AG20443 (cell line): Measurements from ENCODE around the gene FAM124A.
"Not testable (repeated sequence)": the region's sequence is repeated elsewhere in the genome, so short reads cannot be mapped to it uniquely, and the experiment has no call there.

ENCODE experiments used
- DNase-seq: peaks from one replicate; pipeline ENCODE4 v3.0.0; 2012; ENCODE audit warnings: low spot score, mixed read lengths

Gene FAM124A

DNA sequence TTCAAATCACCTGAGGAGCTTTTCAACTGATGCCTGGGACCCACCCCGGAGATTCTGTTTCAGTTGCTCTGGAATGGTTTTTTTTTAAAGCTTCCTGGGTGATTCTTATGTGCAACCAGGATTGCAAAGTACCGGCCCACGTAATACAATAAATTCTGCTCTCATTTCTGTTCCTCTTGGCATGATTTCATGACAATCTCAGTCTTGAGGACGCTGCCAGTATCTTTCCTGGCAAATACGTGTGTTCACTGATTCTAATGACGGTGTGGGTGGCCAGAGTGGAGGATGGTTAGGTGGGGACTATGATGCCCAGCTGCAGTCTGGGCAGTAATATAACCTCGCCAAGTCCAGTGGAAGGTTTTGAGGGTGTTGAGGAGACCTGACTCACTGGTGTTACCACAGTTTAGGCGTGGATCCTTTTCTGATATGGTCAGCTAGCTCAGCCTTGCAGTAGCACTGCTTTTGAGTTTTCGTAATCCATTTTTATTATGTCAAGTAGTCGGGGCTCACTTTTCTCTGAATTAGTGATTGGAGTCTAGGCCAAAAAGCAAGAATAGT lies 49.4 kb downstream of the FAM124A start:
- no peak for DNase-seq

DNA sequence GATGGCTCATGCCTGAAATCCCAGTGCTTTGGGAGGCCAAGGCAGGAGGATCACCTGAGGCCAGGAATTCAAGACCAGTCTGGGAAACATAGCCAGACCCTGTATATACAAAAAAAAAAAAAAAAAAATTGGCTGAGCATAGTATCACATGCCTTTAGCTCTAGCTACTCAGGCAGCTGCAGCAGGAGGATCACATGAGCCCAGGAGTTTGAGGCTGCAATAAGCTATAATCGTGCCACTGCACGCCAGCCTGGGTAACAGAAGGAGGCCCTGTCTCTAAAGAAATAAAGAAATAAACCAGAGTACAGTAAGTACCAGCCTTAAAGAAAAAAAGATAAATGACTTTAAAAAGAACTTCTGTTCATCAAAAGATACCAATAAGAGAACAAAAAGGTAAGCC lies 52.9 kb downstream of the FAM124A start:
- no peak for DNase-seq

DNA sequence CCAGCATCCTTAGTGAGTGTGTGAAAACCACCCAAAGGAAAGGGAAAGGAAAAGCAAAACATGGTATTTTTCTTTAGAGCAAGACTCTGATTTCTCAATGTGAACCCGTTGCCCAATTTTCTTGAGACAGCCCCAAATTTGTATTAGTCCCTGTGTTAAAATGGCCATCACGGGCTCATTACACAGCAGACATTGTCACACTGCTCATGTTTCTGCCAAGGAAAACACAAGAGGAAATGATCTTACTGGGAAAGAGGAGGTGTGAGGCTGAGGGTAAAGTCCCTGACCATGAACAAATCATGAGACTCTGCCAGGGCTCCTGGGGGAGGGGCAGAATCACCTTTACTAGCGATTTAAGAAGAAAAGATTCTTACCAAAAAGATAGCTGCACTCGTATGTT lies 54.4 kb downstream of the FAM124A start:
- DNase-seq = no peak

DNA sequence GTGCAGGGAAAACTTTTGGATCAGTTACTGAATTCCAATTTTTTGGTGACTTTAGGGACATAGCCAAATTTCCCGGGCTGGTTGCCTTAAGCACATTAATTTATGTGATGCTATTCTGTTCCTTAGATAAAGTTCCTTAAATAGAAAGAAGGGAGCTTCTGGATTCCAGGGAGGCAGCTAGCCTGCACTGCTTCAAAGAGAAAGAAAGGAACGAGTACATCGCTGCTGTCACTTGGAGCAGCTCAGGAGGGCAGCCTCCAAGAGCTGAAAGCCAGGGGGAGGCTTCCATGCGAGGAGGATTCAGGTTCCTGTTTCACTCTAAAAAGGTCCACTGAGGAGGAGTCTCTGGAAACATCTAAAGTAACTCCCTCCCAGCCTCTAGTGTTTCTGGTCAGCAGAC lies 55.7 kb downstream of the FAM124A start:
- no peak for DNase-seq

DNA sequence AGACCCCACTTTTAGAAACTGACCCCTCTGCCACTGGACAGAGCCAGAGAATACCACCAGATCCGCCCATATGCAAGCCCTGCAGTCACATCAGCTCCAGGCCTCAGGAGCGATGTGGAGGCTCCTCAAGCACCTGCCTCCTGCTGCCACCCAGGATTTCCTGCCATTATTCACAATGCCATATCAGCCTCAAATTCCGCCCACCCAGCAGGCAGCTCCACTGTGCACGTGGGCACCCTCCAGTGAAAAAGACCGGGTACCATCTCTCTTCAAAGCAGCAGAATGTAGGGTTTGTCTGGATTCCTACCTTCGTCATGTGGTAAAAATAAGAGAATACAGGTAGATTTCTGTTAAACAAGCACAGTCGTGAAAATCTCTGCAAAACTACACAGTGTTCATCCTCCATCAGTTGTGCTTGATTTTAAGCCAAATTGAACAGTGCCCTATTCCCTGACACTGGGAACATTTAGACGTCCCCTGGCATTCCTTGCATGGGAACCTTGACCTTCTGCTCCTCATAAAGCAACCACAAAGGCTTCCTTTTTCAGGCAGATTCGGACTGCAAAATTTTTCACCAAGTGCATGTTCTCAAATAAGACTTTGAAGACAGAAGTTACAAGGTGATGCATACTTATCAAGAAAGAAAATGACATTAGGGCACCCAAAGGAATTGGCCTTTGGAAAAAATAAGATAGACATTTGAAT lies 56.4 kb downstream of the FAM124A start:
- DNase-seq = no peak

DNA sequence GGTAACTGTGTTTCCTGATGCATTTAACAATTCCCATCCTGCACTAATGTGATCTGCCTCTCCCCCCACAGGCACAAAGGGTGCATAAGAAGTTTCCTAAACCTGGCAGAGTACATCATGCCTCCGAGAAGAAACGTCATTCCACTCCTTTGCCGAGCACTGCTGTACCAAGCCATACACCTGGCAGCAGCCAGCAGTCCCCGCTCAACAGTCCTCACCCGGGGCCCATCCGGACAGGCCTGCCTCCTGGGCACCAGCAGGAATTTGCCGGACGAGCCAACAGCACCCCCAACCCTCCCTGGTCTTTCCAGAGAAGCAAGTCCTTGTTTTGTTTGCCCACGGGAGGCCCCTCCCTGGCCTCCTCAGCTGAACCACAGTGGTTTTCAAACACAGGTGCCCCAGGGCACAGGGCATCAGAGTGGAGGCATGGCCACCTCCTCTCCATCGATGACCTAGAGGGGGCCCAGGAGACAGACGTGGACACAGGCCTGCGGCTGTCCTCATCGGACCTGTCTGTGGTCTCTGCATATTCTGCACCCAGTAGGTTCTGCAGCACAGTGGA lies 58.3 kb downstream of the FAM124A start:
- DNase-seq = no peak

DNA sequence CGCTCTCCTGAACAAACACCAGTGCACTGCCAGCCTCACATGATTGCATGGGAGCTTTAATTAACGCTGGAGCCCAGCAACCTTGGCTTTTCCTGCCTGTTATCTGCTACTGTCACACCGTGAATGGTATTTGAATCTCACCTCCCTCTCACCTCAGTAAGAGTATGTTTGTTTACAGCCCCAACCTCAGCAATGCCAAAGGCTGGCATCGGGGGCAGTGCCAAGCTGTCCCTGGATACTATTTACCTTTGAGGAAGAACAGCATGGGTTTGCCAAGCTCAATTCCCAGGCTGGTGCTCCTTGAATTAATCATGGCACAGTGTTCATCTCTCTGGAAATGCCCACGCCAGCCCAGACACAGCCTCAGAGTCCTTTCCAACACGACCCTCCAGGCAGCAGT lies 60.1 kb downstream of the FAM124A start:
- DNase-seq = no peak

DNA sequence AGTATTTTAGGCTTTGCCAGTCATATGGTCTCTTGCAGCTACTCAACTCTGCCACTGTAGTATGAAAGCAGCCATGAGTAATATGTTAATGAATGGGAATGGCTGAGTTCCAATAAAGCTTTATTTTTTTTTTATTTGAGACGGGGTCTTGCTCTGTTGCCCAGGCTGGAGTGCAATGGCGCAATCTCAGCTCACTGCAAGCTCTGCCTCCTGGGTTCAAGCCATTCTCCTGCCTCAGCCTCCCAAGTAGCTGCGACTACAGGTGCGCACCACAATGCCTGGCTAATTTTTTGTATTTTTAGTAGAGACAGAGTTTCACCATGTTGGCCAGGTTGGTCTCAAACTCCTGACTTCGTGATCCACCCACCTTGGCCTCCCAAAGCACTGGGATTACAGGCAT lies 60.7 kb downstream of the FAM124A start:
- DNase-seq = not testable (repeated sequence)

DNA sequence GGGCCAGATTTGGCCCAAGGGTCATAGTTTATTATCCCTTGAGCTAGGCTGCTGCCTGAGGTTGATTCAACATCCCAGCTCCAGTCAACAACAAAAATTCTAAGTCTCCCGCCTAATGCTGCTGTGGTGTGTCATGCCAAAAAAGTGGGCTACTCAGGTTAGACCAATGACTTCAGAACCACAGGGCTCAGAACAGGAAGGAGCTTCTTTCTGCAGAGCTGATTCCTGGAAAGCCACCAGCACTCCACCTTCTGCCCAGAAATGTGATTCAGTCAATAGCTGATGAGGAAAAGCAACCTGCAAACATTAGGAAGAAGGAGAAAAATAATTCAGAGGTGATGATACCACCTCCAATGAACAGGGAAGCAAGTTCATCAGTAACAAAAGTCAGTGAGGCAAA lies 61.2 kb downstream of the FAM124A start:
- DNase-seq = no peak

DNA sequence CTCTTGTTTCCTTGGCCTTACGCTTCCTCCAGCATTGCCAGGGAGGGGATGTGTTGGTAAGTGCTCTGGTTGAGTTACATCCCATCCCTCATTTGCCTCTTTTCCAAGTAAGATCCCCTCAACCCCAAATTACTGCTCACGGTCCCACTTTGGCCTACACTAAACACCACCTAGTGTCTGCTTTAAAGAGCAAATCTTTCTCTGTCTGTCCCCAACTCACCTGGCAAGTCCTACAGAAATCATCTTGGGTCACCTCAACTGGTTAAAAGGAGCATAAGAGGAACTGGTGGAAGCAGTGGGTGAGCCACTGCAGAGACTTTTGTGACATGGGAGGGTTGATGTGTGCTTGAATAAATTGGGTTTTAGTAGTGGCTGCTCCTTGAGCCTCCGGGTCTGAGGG lies 62.1 kb downstream of the FAM124A start:
- DNase-seq = no peak

DNA sequence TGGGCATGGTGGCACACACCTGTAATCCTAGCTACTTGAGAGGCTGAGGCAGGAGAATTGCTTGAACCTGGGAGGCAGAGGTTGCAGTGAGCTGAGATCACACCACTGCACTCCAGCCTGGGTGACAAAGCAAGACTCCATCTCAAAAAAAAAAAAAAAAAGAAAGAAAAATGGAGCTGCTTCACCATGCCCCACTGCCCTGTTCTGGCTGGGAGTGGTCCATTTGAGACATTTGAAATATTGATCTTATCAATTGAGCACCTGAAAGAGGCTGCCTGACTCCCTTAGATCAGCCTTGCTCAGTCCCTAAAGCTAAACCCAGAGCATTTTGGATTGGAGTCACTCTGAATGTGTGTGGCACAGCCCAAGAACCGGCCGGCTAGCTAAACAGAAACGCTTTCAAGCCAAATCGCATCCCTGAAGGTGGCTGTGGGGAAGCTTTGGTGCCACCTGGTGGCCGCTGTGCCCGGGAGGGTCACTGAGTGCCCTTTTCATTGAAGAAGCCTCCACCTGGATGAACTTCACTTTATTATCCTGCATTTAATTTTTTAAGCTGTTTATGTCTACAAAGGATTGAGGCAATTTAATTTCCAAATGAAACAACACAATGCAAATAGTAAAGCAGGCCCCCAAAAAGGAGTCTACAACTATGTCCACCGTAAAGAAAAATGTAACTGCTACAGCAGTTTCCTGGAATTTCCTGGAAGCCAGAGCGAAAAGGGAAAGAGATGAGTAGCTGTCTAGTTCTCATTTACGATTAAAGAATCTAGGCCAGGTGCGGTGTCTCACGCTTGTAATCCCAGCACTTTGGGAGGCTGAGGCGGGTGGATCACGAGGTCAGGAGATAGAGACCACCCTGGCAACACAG lies 64.2 kb downstream of the FAM124A start:
- peak; percentile 87 for DNase-seq

DNA sequence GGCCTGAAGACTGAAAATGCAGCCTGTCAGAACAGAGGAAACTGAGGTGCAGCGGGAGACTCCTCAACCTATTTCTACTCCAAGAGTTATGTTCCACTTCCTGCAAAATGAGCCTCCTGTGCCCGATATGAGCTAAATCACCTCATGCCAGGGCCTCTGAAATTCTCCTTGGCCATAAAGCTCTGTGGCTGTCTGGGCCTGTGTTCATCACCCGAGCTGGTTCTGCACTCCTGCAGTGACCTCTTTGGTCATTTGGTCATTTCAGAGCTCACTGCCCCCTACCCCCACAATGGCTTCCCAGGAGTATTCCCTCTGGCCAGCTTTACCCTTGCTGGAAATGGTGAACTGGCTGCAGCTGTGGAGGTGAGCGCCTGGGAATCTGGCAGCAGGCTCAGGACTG lies 65.6 kb downstream of the FAM124A start:
- DNase-seq = no peak

DNA sequence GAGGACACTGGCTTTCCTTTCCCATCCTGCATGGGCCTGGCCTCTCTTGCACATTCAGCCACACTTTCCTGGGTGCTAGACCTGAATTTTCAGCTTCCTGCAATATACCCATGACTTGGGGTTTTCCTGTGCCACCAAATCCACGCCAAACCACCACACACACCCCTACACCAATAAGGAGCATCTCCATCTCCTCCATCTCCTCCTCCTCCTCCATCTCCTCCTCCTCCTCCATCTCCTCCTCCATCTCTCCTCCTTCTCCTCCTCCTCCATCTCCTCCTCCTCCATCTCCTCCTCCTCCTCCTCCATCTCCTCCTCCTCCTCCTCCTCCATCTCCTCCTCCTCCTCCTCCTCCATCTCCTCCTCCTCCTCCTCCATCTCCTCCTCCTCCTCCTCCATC lies 66.1 kb downstream of the FAM124A start:
- DNase-seq = not testable (repeated sequence)

DNA sequence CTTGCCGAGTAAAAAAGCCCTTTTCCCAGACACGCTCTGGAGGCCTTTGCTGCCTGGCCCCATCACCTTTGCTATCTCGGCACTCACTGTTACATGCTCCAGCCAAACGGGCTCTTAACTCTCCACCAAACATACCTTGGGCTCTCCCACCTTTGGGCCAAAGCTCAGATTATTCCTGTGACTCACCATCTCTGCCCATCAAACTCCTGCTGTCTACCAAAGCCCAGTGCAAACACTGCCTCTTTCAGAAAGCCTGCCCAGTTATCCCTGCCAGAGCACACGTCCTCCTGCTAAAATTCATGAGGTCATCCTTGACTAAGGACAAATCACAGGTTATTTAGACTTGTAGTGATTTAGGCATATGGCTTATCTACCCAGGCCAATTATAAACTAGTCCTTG lies 69.1 kb downstream of the FAM124A start:
- no peak for DNase-seq

DNA sequence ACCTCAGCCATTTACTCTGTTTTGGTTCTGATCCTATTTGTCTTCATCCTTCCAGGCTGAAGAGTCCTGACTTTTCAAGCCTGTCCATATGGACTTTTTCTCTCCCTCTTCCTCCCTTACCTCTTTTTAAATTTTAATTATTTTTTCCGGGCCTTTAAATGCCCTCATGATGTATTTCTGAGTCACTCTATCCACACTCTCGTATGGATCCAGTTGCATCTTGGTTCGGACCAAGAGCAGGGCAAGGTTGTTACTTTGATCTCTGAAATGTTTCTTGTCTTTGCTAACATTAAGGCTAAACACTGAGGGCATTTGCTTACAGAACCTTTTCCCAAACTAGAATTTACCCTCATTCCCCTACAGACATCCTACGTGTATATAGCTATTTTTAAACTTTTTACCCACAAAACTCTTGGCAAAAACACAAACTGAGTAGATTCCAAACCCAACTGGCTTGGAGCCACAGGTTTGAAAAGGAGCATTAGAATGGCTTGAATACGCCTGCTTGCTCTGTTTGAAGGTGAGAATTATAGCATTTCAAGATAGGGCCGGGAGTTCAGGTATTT lies 69.9 kb downstream of the FAM124A start:
- DNase-seq = no peak

DNA sequence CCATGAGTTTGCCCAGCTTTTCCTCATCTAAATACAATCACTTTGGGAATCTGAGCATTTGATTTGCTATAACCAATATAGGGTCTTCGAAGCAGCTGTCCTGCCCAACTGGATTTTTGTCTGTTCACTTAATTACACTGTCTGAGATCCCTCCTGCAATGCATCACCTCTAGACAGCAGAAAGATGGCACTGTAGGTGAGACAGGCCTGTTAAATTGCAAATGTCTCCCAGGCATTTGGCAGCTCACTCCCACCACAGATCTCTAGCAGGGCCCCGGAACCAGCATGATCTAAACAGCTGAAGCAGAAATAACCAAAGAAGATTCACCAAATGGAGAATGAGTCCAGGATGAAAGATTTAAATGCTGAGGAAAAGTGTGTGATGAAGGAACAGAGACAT lies 75.4 kb downstream of the FAM124A start:
- no peak for DNase-seq

DNA sequence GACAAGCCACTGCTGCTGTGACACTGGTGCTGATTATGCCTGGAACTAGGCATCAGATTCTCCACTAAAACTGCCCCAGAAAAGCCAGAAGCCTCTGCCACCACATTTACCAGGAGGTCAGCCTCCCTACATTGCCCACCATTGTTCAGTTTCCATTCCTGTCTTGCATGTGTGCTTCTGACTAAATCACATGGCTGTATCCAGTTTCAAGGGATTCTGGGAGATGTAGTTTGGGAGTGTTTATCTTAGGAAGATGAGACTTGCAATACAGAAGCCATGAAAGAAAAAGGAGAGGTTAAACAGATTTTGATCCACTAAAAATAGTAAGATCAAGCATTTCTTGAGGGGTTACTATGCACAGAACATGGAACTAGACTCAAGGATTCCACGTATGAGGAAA lies 76.6 kb downstream of the FAM124A start:
- no peak for DNase-seq

DNA sequence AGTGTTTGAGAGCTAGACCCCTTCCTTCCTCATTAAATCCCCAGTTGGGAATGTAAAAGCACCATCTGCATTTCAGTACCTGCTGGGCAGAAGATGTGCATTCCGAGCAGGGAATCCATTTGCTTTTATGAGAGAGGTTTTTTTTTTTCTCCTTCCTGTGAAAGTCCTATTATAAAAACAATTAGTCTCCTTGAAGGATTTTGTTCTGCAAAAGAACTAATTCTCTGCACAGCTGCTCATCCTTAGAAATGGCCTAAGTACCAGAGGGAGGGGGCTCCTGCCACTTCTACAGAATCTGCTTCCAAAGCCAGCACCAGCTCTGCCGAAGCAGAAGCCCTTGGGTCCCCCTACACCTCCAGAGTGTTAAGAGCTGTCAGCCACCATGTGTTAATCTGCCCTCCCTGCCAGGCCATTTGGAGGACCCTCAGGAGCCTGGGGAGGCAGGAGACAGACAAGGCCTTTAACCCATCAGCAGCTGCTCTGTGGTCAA lies 80.9 kb downstream of the FAM124A start:
- DNase-seq = no peak

DNA sequence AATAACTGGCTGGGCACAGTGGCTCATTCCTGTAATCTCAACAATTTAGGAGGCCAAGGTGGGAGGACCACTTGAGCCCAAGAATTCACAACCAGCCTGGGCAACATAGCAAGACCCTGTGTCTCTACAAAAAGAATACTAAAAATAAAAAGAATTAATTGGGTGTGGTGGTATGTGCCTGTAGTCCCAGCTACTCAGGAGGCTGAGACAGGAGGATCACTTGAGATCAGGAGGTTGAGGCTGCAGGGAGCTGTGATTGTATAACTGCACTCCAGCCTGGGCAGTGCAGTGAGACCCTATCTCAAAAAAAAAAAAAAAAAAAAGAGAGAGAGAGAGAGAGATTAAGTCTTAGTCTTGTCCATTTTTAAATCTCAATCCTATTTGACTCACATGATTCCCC lies 81.7 kb downstream of the FAM124A start:
- DNase-seq = no peak

DNA sequence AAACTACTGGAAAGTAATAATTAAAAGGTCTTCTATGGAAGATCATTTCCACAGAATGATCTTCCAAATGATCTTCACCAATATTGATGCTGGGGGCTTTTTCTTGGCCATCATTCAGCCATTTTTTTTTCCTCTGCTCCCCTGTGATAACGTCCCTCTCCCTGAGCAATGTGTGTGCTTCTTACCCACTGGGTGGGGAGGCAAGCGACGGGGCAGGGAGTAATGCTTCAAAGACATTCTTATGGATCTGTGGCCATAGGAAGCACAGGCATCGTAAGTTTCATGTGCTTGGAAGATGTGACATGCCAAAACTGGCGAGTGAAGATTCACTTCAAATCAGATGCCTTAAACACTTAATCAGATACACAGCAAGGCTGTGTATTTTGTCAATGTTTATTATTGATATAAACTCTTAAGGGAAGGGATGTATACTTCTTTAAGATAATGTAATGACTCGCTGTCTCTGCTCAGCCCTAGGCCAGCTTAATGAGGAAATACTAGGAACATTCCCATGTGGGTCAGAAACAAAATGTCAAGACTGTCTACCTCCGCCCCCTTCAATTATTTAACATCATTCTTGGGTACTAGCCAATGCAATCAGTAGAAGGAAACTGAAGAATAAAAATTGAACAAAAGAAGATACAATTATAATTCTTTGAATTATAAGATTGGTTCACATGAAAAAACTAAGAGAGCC lies 83.2 kb downstream of the FAM124A start:
- DNase-seq = no peak

DNA sequence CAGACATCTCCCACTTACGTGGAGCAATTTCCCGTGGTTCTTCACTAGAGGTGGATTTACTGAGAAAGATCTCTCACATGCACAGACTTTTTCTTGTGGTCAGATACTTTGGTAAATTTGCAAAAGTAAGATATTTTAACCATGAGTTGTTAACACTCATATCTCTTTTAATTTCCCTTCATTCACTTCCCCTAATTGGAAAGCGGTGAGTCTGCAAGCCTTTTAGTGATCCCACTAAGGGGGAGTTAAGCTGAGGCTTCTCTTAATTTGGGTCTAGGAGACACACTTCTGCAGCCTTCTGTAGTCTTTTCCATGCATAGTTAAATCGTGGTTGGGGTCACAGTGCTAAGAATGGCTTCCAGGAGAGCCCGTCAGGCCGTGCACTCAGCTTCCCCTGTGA lies 86.6 kb downstream of the FAM124A start:
- no peak for DNase-seq

DNA sequence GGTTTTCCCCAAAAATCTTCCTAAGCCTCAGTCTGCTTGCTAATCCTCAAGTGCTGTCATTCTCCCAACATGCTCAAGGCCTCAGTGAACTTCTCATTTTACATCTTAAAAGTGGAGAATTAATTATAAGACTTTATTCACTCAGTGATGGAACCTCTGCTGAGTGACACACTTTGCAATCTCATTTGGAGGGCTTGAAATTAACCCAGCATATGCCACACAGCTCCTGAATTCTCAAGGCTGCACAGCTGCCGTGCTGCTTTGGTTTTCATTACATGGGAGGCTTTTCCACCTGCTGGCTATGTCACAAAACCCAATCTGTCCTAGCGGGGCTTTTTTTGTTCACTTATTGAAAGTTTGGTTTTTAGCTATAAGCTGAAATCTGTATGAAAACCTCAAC lies 89.0 kb downstream of the FAM124A start:
- DNase-seq = no peak
